ENCODE measurements around the gene MYZAP.

Gene MYZAP

DNA sequence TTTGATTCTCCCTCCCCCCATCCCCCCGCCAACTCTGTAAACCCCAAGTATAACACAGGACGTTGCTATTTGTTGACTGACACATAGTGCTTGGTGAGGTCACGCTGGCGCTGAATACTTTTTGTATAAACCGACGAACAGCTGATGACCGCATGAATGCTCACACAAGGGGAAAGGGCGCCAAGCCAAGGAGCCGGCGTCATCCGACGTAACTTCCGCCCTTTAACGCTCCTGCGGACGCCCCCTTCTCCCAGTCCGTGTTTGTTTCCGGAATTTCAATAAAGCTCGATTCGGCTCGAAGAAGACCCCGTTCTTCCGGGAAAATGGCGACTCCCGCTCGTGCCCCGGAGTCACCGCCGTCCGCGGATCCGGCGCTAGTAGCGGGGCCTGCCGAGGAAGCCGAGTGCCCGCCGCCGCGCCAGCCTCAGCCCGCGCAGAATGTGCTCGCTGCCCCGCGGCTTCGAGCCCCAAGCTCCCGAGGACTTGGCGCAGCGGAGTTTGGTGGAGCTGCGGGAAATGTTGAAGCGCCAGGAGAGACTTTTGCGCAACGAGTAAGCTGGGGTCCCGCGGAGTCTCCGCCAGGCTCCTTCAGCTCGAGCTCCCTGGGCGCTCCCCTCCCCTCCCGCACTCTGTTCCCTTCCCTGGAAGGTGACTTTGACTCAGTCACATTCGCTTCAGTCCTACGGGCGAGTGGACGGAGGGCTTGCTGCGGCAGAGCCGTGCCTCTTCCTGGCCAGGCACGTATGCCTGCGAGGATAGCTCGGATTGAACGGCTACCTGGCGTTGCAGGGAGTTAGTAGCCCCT lies 114.9 kb downstream of the MYZAP start, which contains the start of gene POLR2M:
TSS of gene POLR2M (plus strand) at position 310 of the 805 bp plus-strand sequence. CDS start at position 439, 129 bp downstream.
- peaks cover 48% of the 10 kb centered on the region for H3K79me2 ChIP-seq (ENCODE audit: control insufficient read depth, insufficient read depth, low read length, unreplicated experiment)

DNA sequence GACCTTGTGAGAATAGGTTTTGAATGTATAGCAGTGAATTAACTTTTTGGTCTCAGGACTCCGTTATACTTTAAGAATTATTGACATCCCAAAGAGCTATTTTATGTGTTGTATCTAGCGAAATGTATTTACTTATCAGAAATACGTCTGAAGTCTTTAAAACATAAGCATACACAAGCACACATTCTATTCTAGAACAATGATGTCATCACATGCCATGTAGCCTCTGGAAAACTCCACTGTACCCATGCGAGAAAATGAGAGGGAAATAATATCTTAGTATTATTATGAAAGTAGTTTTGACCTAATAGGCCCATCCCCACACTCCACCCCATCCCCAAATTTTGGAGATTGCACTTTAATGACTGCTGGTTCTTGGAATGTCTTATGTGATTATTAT lies 116.3 kb downstream of the MYZAP start:
- Histone ChIP-seq H3K27me3 (ENCODE audit: insufficient read depth, low read length) (no peaks in the 10 kb centered on the region), H3K79me2 (ENCODE audit: control insufficient read depth, insufficient read depth, low read length, unreplicated experiment) (peaks cover 48% of the 10 kb centered on the region), H3K4me1 (ENCODE audit: control insufficient read depth, insufficient read depth, low read length, unreplicated experiment) (peaks cover 14% of the 10 kb centered on the region), H3K27ac (ENCODE audit: low read depth, low read length) (peak overlapping the region; percentile 74; the same call in 1 of the 2 replicates), H2AFZ (ENCODE audit: low read length, unreplicated experiment) (no peak overlapping the region), H3K4me3 (ENCODE audit: low read depth, low read length) (peak overlapping the region; percentile 84), H3K36me3 (ENCODE audit: insufficient read depth, low read length) (peaks cover 25% of the 10 kb centered on the region)

More for the DNA sequence above, 114.9 kb downstream of the MYZAP start, which contains the start of gene POLR2M:
- Histone ChIP-seq H3K36me3 (ENCODE audit: insufficient read depth, low read length) (peaks cover 19% of the 10 kb centered on the region), H3K4me1 (ENCODE audit: control insufficient read depth, insufficient read depth, low read length, unreplicated experiment) (peaks cover 14% of the 10 kb centered on the region), H3K4me3 (ENCODE audit: low read depth, low read length) (peak within 1 kb of the TSS; percentile 84), H3K27ac (ENCODE audit: low read depth, low read length) (peak within 1 kb of the TSS; percentile 74), H2AFZ (ENCODE audit: low read length, unreplicated experiment) (peak within 1 kb of the TSS; percentile 92), H3K27me3 (ENCODE audit: insufficient read depth, low read length) (no peaks in the 10 kb centered on the region)

DNA sequence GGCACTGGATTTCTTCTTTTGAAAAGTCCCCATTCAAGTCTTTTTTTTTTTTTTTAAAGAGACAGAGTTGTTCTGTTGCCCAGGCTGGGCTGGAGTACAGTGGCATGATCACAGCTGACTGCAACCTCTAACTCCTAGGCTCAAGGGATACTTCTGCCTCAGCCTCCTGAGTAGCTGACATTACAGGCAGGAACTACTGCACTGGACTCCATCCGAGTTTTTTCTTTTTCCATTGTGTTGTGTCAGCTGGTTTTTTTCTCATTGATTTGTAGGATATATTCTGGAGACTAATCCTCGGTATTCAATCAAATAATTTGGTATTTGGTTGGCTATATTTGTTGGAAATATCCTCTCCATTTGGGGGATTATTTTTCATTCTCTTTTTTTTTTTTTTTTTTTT lies 126.6 kb downstream of the MYZAP start:
- H3K27me3 ChIP-seq (ENCODE audit: insufficient read depth, low read length): no peaks in the 10 kb centered on the region
- no peak overlapping the region for H2AFZ ChIP-seq (ENCODE audit: low read length, unreplicated experiment)
- H3K27ac ChIP-seq (ENCODE audit: low read depth, low read length): no peak overlapping the region
- no peak overlapping the region for H3K4me3 ChIP-seq (ENCODE audit: low read depth, low read length)
- peaks cover 4% of the 10 kb centered on the region for H3K79me2 ChIP-seq (ENCODE audit: control insufficient read depth, insufficient read depth, low read length, unreplicated experiment)
- peaks cover 10% of the 10 kb centered on the region; the same call in 1 of the 2 replicates for H3K36me3 ChIP-seq (ENCODE audit: insufficient read depth, low read length)
- H3K4me1 ChIP-seq (ENCODE audit: control insufficient read depth, insufficient read depth, low read length, unreplicated experiment): no peaks in the 10 kb centered on the region

DNA sequence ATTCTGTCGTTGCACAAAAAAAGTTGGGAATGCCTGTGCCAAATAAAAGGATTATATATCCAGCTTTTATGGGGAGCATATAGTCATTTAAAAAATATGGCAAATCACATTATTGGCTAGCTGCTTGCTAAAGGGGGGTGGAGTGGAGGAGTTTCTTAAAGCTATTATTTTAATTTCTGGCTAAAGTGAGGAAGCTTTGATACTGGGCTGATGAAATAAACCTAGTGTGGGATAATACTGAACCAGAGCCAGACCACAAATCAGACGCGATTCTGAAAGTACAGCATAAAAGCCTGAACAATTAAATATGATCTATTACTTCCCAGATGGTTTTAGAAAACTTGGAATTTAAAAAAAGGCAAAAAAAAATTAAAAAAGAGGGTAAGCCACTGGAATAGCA lies 129.2 kb downstream of the MYZAP start:
- H3K27me3 ChIP-seq (ENCODE audit: insufficient read depth, low read length): no peaks in the 10 kb centered on the region
- no peak overlapping the region for H2AFZ ChIP-seq (ENCODE audit: low read length, unreplicated experiment)
- H3K36me3 ChIP-seq (ENCODE audit: insufficient read depth, low read length): 0 out of 2 replicates have a peak, but pooled peaks cover 5% of the 10 kb centered on the region
- H3K27ac ChIP-seq (ENCODE audit: low read depth, low read length): no peak overlapping the region
- H3K4me3 ChIP-seq (ENCODE audit: low read depth, low read length): no peak overlapping the region
- H3K4me1 ChIP-seq (ENCODE audit: control insufficient read depth, insufficient read depth, low read length, unreplicated experiment): no peaks in the 10 kb centered on the region
- H3K79me2 ChIP-seq (ENCODE audit: control insufficient read depth, insufficient read depth, low read length, unreplicated experiment): no peaks in the 10 kb centered on the region

DNA sequence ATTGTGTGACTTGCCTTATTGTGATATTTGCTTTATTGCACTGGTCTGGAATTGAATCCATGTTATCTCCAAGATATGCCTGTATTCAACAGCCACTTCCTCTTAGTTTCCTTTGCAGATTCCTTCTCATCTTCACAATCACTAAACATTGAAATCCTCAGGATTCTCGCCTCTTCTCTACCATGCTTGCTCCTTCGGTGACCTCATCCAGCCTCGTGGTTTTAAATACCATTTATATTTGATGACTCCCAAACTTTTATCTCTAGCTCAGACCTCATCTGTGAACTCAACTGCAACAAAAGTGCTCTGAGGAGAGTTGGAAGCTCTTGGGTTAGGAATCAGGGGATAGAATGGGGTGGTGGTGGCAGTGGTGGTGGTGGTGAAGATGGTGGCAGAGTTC lies 134.7 kb downstream of the MYZAP start:
- H3K27me3 ChIP-seq (ENCODE audit: insufficient read depth, low read length): no peaks in the 10 kb centered on the region
- H3K79me2 ChIP-seq (ENCODE audit: control insufficient read depth, insufficient read depth, low read length, unreplicated experiment): no peaks in the 10 kb centered on the region
- H3K4me1 ChIP-seq (ENCODE audit: control insufficient read depth, insufficient read depth, low read length, unreplicated experiment): no peaks in the 10 kb centered on the region
- no peak overlapping the region for H3K4me3 ChIP-seq (ENCODE audit: low read depth, low read length)
- no peak overlapping the region for H3K27ac ChIP-seq (ENCODE audit: low read depth, low read length)
- H3K36me3 ChIP-seq (ENCODE audit: insufficient read depth, low read length): no peaks in the 10 kb centered on the region
- no peak overlapping the region for H2AFZ ChIP-seq (ENCODE audit: low read length, unreplicated experiment)

DNA sequence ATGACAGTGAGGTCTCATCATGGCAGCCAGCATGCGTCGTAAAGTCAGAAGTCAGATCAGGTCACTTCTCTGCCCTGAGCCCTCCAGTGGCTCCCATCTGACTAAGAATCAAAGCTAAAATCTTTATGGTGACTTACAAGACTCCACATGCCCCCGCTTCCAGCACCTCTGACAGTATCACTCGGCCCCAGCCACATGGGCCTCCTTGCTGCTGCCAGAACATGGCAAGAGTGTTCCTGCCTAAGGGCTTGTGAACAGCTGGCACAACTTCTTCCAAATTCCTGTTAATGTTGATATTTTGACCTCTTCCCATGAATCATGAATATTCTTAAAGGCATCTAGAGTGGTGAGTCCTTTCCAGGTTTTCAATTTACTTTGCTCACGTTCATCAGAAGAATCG lies 135.3 kb downstream of the MYZAP start:
- Histone ChIP-seq H2AFZ (ENCODE audit: low read length, unreplicated experiment) (no peak overlapping the region), H3K79me2 (ENCODE audit: control insufficient read depth, insufficient read depth, low read length, unreplicated experiment) (no peaks in the 10 kb centered on the region), H3K4me1 (ENCODE audit: control insufficient read depth, insufficient read depth, low read length, unreplicated experiment) (no peaks in the 10 kb centered on the region), H3K4me3 (ENCODE audit: low read depth, low read length) (no peak overlapping the region), H3K36me3 (ENCODE audit: insufficient read depth, low read length) (no peaks in the 10 kb centered on the region), H3K27me3 (ENCODE audit: insufficient read depth, low read length) (no peaks in the 10 kb centered on the region), H3K27ac (ENCODE audit: low read depth, low read length) (no peak overlapping the region)

DNA sequence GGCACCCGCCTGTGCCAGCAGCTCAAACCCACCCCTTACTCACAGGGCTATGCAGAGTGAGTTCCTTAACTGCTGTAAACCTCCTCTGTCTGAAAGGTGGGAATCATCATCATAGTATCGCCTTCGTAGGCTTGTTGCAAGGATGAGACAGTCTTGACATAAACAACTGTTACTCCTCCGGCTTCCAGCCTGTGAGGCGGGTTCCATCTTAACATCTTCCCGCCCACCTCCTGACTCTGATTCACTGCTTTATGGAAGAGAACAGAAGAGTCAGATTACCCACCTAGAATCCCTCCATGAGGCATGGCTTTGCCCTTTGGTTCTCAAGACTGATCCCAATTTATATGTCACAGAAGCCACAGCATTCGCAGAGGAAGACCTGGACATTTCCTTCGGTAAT lies 136.7 kb downstream of the MYZAP start:
- Histone ChIP-seq H2AFZ (ENCODE audit: low read length, unreplicated experiment) (no peak overlapping the region), H3K4me1 (ENCODE audit: control insufficient read depth, insufficient read depth, low read length, unreplicated experiment) (peaks cover 6% of the 10 kb centered on the region), H3K27me3 (ENCODE audit: insufficient read depth, low read length) (no peaks in the 10 kb centered on the region), H3K36me3 (ENCODE audit: insufficient read depth, low read length) (no peaks in the 10 kb centered on the region), H3K27ac (ENCODE audit: low read depth, low read length) (no peak overlapping the region), H3K4me3 (ENCODE audit: low read depth, low read length) (no peak overlapping the region), H3K79me2 (ENCODE audit: control insufficient read depth, insufficient read depth, low read length, unreplicated experiment) (no peaks in the 10 kb centered on the region)

DNA sequence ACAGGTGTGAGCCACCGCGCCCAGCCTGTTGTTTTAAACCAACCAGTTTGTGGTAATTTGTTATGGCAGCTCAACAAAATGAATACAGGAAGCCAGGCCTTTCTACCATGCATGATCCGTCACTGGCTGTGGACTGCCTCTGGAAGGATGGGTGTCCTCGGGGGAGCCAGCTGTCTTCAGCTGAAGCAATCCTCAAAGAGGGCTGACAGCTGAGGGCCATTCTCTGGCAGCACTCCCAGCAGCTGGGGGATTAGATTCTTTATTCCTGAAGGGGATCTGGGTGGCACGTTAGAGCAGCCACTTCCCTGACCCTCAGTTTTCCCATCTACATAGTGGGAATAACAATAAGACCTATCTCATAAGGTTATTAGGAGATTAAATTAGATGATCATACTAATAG lies 139.2 kb downstream of the MYZAP start:
- Histone ChIP-seq H3K27ac (ENCODE audit: low read depth, low read length) (no peak overlapping the region), H2AFZ (ENCODE audit: low read length, unreplicated experiment) (no peak overlapping the region), H3K4me1 (ENCODE audit: control insufficient read depth, insufficient read depth, low read length, unreplicated experiment) (peaks cover 6% of the 10 kb centered on the region)

DNA sequence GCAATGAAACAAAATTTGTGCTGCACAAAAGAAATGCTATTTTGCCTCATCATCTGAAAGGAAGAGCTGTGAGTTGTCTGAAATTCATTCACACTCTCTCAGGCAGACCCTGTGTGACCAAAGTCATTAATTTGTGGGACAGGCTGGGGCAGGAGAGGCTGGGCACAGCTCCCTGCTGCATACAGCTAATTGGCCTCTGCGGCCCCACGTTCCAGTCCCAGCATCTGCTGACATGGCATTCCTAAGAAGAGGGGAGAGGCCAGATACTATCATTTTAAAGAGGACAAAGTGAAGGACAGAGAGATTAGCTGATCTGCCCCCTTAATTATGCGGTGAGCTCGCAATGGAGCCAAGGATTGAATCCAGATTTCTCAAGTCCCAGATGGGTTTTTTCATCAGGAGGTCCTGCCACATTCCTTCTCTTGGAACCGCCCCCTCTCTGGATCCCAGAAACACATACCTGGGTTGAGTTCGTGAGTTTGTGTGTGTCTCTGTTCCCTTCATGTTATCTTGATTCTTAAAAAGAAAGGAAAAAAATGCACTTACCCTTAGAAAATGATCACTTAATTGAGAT lies 139.9 kb downstream of the MYZAP start:
- Histone ChIP-seq H3K79me2 (ENCODE audit: control insufficient read depth, insufficient read depth, low read length, unreplicated experiment) (no peaks in the 10 kb centered on the region), H3K27ac (ENCODE audit: low read depth, low read length) (no peak overlapping the region), H3K4me3 (ENCODE audit: low read depth, low read length) (no peak overlapping the region), H3K4me1 (ENCODE audit: control insufficient read depth, insufficient read depth, low read length, unreplicated experiment) (peaks cover 6% of the 10 kb centered on the region), H3K27me3 (ENCODE audit: insufficient read depth, low read length) (no peaks in the 10 kb centered on the region), H3K36me3 (ENCODE audit: insufficient read depth, low read length) (no peaks in the 10 kb centered on the region), H2AFZ (ENCODE audit: low read length, unreplicated experiment) (no peak overlapping the region)

More for the DNA sequence above, 139.2 kb downstream of the MYZAP start:
- H3K36me3 ChIP-seq (ENCODE audit: insufficient read depth, low read length): no peaks in the 10 kb centered on the region
- no peaks in the 10 kb centered on the region for H3K27me3 ChIP-seq (ENCODE audit: insufficient read depth, low read length)
- H3K79me2 ChIP-seq (ENCODE audit: control insufficient read depth, insufficient read depth, low read length, unreplicated experiment): no peaks in the 10 kb centered on the region
- no peak overlapping the region for H3K4me3 ChIP-seq (ENCODE audit: low read depth, low read length)

DNA sequence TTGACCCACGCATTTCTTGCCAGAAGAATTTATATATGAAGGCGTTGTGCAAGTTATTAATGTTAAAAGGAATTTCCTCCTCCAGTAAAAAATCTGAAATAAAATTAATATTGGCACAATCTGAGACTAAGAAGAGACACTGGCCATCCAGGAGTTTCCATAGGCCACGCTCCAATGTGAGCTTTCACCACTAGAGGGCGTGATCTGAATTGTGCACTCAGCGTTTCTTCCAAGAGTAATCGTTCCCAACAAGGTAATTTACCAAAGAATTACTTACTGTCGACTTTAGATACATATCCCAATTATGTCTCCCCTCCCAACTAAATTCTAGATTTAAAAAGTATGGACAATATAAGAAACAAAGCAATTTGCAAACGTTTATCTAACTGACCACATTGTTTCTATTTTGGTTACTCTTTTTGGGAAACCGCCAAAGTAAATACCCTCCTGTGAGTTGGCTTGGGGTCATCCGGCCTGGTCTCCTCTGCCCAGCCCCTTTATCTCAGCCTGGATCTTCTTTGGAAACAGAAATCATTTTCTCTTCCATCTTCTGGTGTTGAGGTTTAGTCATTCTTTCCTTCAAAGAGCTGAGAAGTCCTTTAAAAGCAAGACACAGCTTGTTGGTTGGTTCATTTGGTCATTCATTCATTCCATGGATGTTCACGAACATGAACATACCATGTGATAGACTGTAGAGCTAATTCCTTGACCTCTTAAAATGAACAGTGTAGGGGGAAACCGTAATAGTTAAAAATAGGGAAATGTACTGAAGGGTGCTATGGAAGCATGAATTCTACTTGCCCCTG lies 141.0 kb downstream of the MYZAP start:
- H3K4me3 ChIP-seq (ENCODE audit: low read depth, low read length): peak overlapping the region; percentile 43; the same call in 1 of the 2 replicates
- H3K79me2 ChIP-seq (ENCODE audit: control insufficient read depth, insufficient read depth, low read length, unreplicated experiment): no peaks in the 10 kb centered on the region
- H3K27me3 ChIP-seq (ENCODE audit: insufficient read depth, low read length): no peaks in the 10 kb centered on the region
- H3K4me1 ChIP-seq (ENCODE audit: control insufficient read depth, insufficient read depth, low read length, unreplicated experiment): peaks cover 6% of the 10 kb centered on the region
- no peak overlapping the region for H2AFZ ChIP-seq (ENCODE audit: low read length, unreplicated experiment)
- no peak overlapping the region for H3K27ac ChIP-seq (ENCODE audit: low read depth, low read length)
- no peaks in the 10 kb centered on the region for H3K36me3 ChIP-seq (ENCODE audit: insufficient read depth, low read length)

Data from ACC112 (cell line).